Karpas-422 (cell line): Measurements from ENCODE around the gene TRIM62. TPM values are rescaled to one million over a fixed set of nuclear protein-coding genes. Genes with fewer than 3 reads are reported as not detected.

Experiments used
- DNase-seq: peaks from one replicate; pipeline ENCODE4 v3.0.0-alpha.2; 2015
- H2AFZ ChIP-seq: fragments of 200-600 bp; sonication (generic); 2 replicates; pipeline ENCODE4 v1.6.1; 2014; ENCODE audit warnings: antibody characterized with exemption, low read length, mixed read lengths
- H3K27ac ChIP-seq: fragments of 200-600 bp; sonication (generic); 2 replicates; pipeline ENCODE4 v1.5.1; 2014; ENCODE audit warnings: mild to moderate bottlenecking, low read length, moderate library complexity
- H3K27me3 ChIP-seq: fragments of 200-600 bp; sonication (generic); 2 replicates; pipeline ENCODE4 v1.6.1; 2014; ENCODE audit warnings: low read length, mixed read lengths
- H3K36me3 ChIP-seq: fragments of 200-600 bp; sonication (generic); 2 replicates; pipeline ENCODE4 v1.6.1; 2014; ENCODE audit warnings: low read length, mixed read lengths; ENCODE audit not compliant: insufficient read depth
- H3K4me1 ChIP-seq: fragments of 200-600 bp; sonication (generic); 2 replicates; pipeline ENCODE4 v1.6.1; 2014; ENCODE audit warnings: mild to moderate bottlenecking, low read length, mixed read lengths
- H3K4me2 ChIP-seq: fragments of 200-600 bp; sonication (generic); 2 replicates; pipeline ENCODE4 v1.6.1; 2014; ENCODE audit warnings: low read length, low read depth, mild to moderate bottlenecking; ENCODE audit not compliant: poor library complexity, severe bottlenecking
- H3K4me3 ChIP-seq: fragments of 200-600 bp; sonication (generic); 2 replicates; pipeline ENCODE4 v1.5.1; 2014; ENCODE audit warnings: mild to moderate bottlenecking, antibody characterized with exemption, low read length, mixed read lengths
- H3K79me2 ChIP-seq: fragments of 200-600 bp; sonication (generic); 2 replicates; pipeline ENCODE4 v1.6.1; 2014; ENCODE audit warnings: mild to moderate bottlenecking, low read length, mixed read lengths
- H3K9ac ChIP-seq: fragments of 200-600 bp; sonication (generic); 2 replicates; pipeline ENCODE4 v1.6.0; 2014; ENCODE audit warnings: low read length
- H3K9me2 ChIP-seq: fragments of 200-600 bp; sonication (generic), shearing (Covaris generic); replicated peaks from 2 replicates; pipeline ENCODE4 v1.6.0; 2014; ENCODE audit warnings: mild to moderate bottlenecking, low read length, moderate library complexity; ENCODE audit not compliant: insufficient read depth
- H3K9me3 ChIP-seq: fragments of 300-700, 200-600 bp; sonication (generic); 2 replicates; pipeline ENCODE4 v1.6.1; 2014; ENCODE audit warnings: low read length, mixed read lengths
- H4K20me1 ChIP-seq: fragments of 200-600 bp; sonication (generic); 2 replicates; pipeline ENCODE4 v1.6.1; 2014; ENCODE audit warnings: mild to moderate bottlenecking, antibody characterized with exemption, low read length, low read depth; ENCODE audit not compliant: insufficient read depth
- total RNA-seq: library from RNA; depleted of rRNA; stranded (reverse); fragments of >200 nt; shearing (Covaris generic); gene quantifications from 2 replicates; pipeline ENCODE4 v1.2.3, GENCODE V29; 2014; ENCODE audit warnings: low replicate concordance

The TRIM62 gene
- total RNA-seq, 1 experiment from 2014 or later = 9.1 TPM

DNA sequence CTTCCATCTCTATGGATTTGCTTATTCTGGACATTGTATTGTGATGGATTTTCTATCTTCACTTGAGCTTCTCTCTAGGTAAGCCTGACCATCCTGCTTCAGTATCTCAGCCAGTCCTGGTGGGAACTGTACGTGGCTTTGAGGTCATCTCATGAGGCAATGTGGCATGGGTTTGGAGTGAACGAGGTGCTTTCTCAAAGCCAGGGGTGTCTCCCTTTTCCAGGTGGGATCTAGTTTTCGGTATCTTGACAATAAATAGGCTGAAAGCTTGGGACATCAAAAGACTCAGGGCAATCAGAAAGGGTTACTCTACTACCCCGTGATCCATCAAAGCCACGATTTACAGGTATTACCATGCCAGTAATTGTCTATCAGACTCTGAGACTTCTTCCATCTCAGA is 60.1 kb downstream of the TRIM62 start:
- DNase-seq = no peak
- Histone ChIP-seq H3K27me3 (no peaks in the 10 kb centered on the region), H2AFZ (no peak overlapping the region), H3K9me3 (no peaks in the 10 kb centered on the region), H3K27ac (no peak overlapping the region), H3K9ac (no peak overlapping the region), H3K79me2 (peaks cover 8% of the 10 kb centered on the region), H3K36me3 (0 out of 2 replicates have a peak, but pooled peaks cover 4% of the 10 kb centered on the region), H3K4me1 (peaks cover 28% of the 10 kb centered on the region), H3K4me3 (no peak overlapping the region), H3K9me2 (no peaks in the 10 kb centered on the region), H4K20me1 (no peaks in the 10 kb centered on the region), H3K4me2 (no peak overlapping the region)

DNA sequence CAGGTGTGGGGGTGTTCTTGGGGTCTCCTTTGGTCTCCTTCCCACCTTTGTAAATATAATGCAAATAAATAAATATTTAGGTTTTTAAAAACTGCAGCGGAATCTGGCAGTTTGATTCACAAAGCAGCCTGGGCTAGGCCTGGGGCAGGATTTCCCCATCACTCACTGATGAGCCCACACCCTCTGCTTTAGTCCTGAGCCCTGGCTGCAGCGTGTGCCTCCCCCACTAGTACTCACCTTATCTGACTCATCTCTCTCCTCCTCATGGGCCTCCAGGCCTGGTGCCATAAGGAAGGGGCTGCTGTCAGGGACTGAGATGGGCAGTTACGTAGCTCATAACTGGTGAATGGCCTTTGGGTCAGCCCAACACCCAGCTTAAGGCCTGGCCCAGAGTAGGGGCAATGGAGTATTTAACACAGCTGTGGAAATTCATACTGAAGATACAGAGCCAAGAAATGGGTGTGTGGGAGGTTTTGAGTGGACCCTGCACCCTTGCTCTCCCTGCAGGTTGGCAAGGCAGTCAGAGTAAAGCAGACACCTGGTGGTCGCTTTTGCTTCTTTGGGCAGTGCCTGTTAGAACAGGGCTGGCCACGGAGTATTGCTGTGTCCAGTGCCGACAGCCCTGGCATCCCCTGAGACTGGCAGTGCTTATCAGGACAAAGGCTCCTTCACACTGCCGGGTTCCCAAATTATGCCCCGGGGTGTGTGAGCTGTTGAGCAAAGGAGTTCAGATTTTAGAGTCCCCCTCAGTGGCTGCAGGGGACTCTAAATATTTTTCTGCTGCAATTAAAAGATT is 61.2 kb downstream of the TRIM62 start:
- H3K27me3 ChIP-seq = no peaks in the 10 kb centered on the region
- H3K36me3 ChIP-seq = 0 out of 2 replicates have a peak, but pooled peaks cover 4% of the 10 kb centered on the region
- H3K9ac ChIP-seq = peak overlapping the region; percentile 61
- H3K9me2 ChIP-seq = no peaks in the 10 kb centered on the region
- H3K79me2 ChIP-seq = no peaks in the 10 kb centered on the region
- peak overlapping the region; percentile 51; the same call in 1 of the 2 replicates for H3K4me3 ChIP-seq
- H3K4me2 ChIP-seq = peak overlapping the region; percentile 63
- peak; percentile 69 for DNase-seq
- peaks cover 18% of the 10 kb centered on the region for H3K4me1 ChIP-seq
- H3K9me3 ChIP-seq = no peaks in the 10 kb centered on the region
- no peak overlapping the region for H3K27ac ChIP-seq
- peak overlapping the region; percentile 55; the same call in 1 of the 2 replicates for H2AFZ ChIP-seq
- no peaks in the 10 kb centered on the region for H4K20me1 ChIP-seq

DNA sequence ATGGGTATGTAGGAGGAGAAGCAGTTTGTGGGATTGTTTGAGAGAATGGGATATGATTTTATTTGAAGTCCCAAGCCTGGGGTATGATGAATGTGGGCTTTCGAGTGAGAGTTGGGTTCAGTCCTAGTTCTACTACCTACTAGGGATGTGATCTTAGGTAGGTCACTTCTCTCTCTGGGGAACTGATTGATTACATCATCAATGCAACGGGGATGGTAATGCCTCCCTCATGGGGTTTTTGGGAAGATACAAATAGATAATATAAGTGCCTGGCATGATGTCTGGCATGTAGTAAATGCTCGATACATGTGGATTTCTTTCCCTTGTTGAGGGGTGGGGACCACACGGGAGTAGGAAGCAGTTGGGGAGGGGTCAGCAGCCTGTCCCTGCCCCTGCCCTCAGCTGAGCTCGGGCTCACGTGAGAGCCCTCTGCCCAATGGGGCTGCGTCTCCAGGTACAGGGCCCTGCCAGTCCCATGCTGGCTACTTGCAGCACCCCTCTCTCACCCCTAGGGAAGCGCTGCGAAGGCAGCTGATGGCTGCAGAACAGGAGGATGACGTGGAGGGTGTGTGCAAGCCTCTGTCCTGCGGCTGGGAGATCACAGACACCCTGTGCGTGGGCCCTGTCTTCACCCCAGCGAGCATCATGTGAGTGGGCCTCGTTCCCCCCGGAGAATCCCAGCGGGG is 62.2 kb downstream of the TRIM62 start:
- Histone ChIP-seq H4K20me1 (no peaks in the 10 kb centered on the region), H3K27ac (no peak overlapping the region), H3K4me2 (peak overlapping the region; percentile 63), H3K27me3 (no peaks in the 10 kb centered on the region), H3K4me1 (peaks cover 17% of the 10 kb centered on the region), H3K9ac (peak overlapping the region; percentile 61), H3K36me3 (no peaks in the 10 kb centered on the region), H3K79me2 (no peaks in the 10 kb centered on the region), H3K9me3 (no peaks in the 10 kb centered on the region), H3K4me3 (peak overlapping the region; percentile 51; the same call in 1 of the 2 replicates), H2AFZ (peak overlapping the region; percentile 55; the same call in 1 of the 2 replicates), H3K9me2 (no peaks in the 10 kb centered on the region)
- peak; percentile 86 for DNase-seq

DNA sequence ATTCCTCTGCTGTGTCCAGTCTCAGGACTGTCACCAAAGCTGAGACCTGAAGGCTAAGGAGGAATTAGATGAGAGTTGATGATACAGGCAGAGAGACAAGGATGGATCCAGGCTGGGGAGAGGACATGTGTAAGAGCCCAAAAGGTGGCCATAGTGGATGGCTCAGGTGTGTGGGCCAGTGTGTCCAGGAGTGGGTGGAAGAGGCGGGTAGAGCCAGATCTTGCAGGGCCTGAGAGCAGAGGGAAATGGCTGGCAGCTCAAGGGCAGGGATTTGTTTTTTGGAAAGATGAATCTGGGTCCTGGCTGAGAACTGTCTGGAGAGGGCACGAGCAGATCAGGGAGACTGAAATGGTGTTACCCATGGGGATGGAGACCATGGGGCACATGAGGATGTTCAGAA is 62.8 kb downstream of the TRIM62 start:
- no peak overlapping the region for H3K4me2 ChIP-seq
- no peak overlapping the region; the same call in 1 of the 2 replicates for H3K9ac ChIP-seq
- no peaks in the 10 kb centered on the region for H4K20me1 ChIP-seq
- H3K9me3 ChIP-seq = no peaks in the 10 kb centered on the region
- no peaks in the 10 kb centered on the region for H3K9me2 ChIP-seq
- H3K79me2 ChIP-seq = no peaks in the 10 kb centered on the region
- DNase-seq = no peak
- no peaks in the 10 kb centered on the region for H3K36me3 ChIP-seq
- no peaks in the 10 kb centered on the region for H3K27me3 ChIP-seq
- H3K27ac ChIP-seq = no peak overlapping the region
- peaks cover 17% of the 10 kb centered on the region for H3K4me1 ChIP-seq
- H3K4me3 ChIP-seq = no peak overlapping the region
- H2AFZ ChIP-seq = peak overlapping the region; percentile 35; the same call in 1 of the 2 replicates

DNA sequence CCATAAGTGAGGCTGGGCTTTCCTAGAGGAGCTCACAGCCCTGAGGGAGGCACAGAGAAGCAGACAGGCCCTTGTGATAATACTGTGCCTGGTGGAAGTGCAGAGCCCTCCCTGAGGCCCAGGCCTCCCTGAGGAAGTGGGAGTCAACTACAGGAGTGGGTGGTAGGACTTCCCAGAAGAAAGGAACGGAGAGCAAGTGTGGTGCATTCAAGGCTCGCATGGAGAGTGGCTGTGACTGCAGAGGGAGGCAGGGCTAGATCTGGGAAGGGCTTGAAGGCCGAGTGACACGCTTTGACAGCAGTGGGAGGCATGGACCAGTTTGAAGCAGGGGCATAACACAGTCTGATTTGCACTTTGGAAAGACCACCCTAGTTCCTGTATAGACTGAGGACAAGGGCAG is 63.6 kb downstream of the TRIM62 start:
- Histone ChIP-seq H3K36me3 (no peaks in the 10 kb centered on the region), H3K27ac (no peak overlapping the region), H3K9ac (no peak overlapping the region), H3K4me1 (peaks cover 17% of the 10 kb centered on the region), H3K79me2 (no peaks in the 10 kb centered on the region), H3K27me3 (no peaks in the 10 kb centered on the region), H3K9me3 (no peaks in the 10 kb centered on the region), H3K4me3 (no peak overlapping the region), H4K20me1 (no peaks in the 10 kb centered on the region), H3K4me2 (no peak overlapping the region), H2AFZ (no peak overlapping the region), H3K9me2 (no peaks in the 10 kb centered on the region)
- no peak for DNase-seq

DNA sequence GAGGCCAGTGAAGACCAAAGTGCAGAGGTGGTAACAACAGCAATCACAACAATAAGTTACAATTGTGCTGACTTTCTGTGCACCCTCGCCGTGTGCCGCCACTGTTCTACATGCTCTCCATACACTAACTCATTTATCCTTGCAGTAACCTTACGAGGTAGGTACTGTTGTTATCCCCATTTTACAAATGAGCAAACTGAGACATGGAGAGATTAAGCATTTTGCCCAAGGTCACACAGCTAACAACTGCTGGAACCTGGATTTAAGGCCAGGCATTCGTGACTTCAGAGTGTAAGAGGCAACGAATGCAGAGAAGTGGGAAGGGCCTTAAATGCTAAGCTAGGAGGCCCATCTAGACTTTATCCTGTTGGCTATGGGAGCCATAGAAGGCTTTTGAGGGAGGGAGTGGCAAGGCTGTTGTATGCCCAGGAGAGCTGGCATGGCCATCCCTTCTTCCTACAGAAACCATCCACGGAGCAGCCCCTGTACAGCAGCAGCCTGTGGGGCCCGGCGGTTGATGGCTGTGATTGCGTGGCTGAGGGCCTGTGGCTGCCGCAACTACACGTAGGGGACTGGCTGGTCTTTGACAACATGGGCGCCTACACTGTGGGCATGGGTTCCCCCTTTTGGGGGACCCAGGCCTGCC is 64.3 kb downstream of the TRIM62 start:
- Histone ChIP-seq H3K4me2 (no peak overlapping the region), H3K9me3 (no peaks in the 10 kb centered on the region), H3K4me3 (no peak overlapping the region), H3K4me1 (peaks cover 17% of the 10 kb centered on the region), H3K9me2 (no peaks in the 10 kb centered on the region), H3K27ac (no peak overlapping the region), H3K27me3 (no peaks in the 10 kb centered on the region), H3K9ac (no peak overlapping the region), H2AFZ (no peak overlapping the region), H3K79me2 (no peaks in the 10 kb centered on the region), H3K36me3 (no peaks in the 10 kb centered on the region), H4K20me1 (no peaks in the 10 kb centered on the region)
- no peak for DNase-seq

DNA sequence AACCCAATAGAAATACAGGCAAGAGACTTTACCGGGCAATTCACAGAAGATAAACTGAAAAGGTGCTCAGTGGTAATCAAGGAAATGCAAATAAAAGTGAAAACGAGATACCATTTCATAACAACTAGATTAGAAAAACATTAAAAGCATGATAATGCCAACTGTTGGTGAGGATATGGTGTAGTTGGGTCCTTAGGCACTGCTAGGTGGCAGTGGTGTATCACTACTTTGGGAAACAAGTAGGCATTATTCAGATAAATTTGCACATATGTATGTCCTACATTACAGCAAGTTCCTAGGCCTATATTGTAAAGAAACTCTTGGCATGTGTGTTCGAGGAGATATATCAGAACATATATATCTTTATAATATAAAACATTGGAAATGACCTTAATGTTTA is 69.9 kb downstream of the TRIM62 start:
- H3K4me2 ChIP-seq = no peak overlapping the region
- no peaks in the 10 kb centered on the region; the same call in 1 of the 2 replicates for H3K9me3 ChIP-seq
- no peaks in the 10 kb centered on the region for H3K9me2 ChIP-seq
- H3K4me1 ChIP-seq = no peaks in the 10 kb centered on the region
- H3K79me2 ChIP-seq = no peaks in the 10 kb centered on the region
- H3K9ac ChIP-seq = no peak overlapping the region
- no peak overlapping the region for H2AFZ ChIP-seq
- H3K36me3 ChIP-seq = no peaks in the 10 kb centered on the region
- peak; percentile 71 for DNase-seq
- no peaks in the 10 kb centered on the region for H4K20me1 ChIP-seq
- no peaks in the 10 kb centered on the region; the same call in 1 of the 2 replicates for H3K27me3 ChIP-seq
- H3K4me3 ChIP-seq = no peak overlapping the region
- H3K27ac ChIP-seq = no peak overlapping the region

DNA sequence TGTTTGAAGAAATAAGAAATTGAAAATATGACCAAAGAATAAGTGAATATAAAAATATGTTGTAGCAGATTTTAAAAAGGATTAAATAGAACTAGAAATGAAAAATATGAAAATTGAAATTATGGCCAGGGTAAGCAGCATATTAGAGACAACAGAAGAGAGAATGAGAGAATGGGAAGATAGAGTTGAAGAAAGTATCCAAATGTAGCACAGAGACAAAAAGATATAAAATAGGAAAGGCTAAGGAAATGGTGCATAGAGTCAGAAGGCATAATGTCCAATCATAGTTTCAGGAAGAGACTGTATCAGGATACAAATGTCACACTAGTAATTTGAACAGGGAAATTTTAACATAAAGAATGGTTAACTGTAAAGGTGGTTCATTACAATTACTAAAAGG is 71.4 kb downstream of the TRIM62 start:
- Histone ChIP-seq H3K4me1 (no peaks in the 10 kb centered on the region), H3K9me3 (no peaks in the 10 kb centered on the region; the same call in 1 of the 2 replicates), H4K20me1 (no peaks in the 10 kb centered on the region), H3K27ac (no peak overlapping the region), H3K36me3 (no peaks in the 10 kb centered on the region), H2AFZ (no peak overlapping the region), H3K27me3 (no peaks in the 10 kb centered on the region; the same call in 1 of the 2 replicates), H3K4me2 (no peak overlapping the region), H3K9me2 (no peaks in the 10 kb centered on the region), H3K79me2 (no peaks in the 10 kb centered on the region), H3K9ac (no peak overlapping the region), H3K4me3 (no peak overlapping the region)
- no peak for DNase-seq
